Measurements from ENCODE around the gene ATP6AP2. TPM values are rescaled to one million over a fixed set of nuclear protein-coding genes. Genes with fewer than 3 reads are reported as not detected.
"Not testable (repeated sequence)": the region's sequence is repeated elsewhere in the genome, so short reads cannot be mapped to it uniquely, and the experiment has no call there.

The ATP6AP2 gene
- total RNA-seq, 1 donor from 2014 or later, result 70.3 TPM

DNA sequence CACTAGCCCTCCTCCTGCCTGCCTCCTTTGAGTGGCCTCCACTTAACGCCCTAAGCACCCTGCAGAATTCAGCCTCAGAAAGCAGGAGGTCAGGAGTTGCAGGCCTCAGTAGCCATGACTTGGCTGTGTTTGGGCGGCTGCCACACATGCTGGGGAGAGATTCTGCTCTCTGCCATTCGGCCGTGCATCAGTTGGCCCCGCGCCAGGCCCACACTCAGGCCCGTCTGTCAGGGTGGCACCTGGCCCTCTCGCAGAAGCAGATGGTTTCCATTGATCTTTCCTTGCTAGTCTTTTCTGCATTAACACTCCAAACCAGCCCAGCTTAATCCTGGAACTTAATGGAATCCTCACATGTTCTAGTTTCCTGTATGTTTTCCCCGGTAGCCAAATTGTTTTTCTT, 30.7 kb upstream of the ATP6AP2 start:
- Mint-ChIP-seq H3K9me3 (no peaks in the 10 kb centered on the region), H3K4me1 (ENCODE audit: low read depth) (peaks cover 3% of the 10 kb centered on the region), H3K27ac (no peak overlapping the region), H3K27me3 (ENCODE audit: low read depth) (no peaks in the 10 kb centered on the region), H3K4me3 (ENCODE audit: low read depth) (no peak overlapping the region), H3K36me3 (ENCODE audit: low read depth) (no peaks in the 10 kb centered on the region)
- intact Hi-C loops (cut with micrococcal nuclease), result no loop called here
- DNase-seq (ENCODE audit: low spot score), result no peak

DNA sequence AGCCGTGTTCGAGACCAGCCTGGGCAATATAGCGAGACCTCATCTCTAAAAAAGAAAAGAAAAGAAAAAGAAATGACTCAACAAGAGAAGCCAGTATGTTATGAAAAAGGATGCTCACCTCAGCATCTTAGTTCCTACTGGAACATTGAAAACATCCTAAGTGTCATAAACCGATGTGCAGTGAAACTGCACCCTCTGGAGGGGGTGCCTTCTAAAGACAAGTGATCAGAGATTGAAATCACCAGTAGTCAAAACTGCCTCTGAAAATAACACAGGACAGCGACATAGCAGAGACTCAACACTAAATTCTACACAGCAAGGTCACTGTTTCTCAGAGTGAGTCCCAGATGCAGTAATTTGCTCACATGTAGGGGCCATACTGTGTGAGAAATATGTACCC, 28.0 kb upstream of the ATP6AP2 start:
- Mint-ChIP-seq H3K27me3 (ENCODE audit: low read depth) (no peaks in the 10 kb centered on the region), H3K4me1 (ENCODE audit: low read depth) (peaks cover 3% of the 10 kb centered on the region), H3K9me3 (no peaks in the 10 kb centered on the region), H3K4me3 (ENCODE audit: low read depth) (no peak overlapping the region), H3K27ac (no peak overlapping the region), H3K36me3 (ENCODE audit: low read depth) (no peaks in the 10 kb centered on the region)
- intact Hi-C loops (cut with micrococcal nuclease), result no loop called here
- DNase-seq (ENCODE audit: low spot score), result no peak

DNA sequence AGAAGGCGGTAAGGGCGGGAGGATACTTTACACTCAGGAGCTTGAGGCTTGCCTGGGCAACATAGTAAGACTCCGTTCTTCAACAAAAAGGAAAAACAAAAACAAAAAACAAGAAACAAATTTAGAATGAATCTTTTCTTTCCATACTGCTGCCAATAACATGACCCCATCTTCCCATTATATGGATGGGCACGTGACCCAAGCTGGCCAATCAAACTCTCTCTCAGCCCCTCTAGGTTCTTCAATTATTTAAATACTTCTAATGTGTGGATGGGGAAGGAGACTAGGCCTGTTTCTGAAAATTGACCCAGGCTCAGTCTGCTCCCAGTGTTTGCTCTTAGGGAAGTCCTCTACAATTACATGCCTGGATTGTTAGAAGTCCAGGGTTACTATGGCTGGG, 22.2 kb upstream of the ATP6AP2 start:
- H3K36me3 Mint-ChIP-seq (ENCODE audit: low read depth), result no peaks in the 10 kb centered on the region
- DNase-seq (ENCODE audit: low spot score), result no peak
- H3K27me3 Mint-ChIP-seq (ENCODE audit: low read depth), result no peaks in the 10 kb centered on the region
- intact Hi-C loops (cut with micrococcal nuclease), result no loop called here
- H3K9me3 Mint-ChIP-seq, result no peaks in the 10 kb centered on the region
- peaks cover 2% of the 10 kb centered on the region for H3K4me1 Mint-ChIP-seq (ENCODE audit: low read depth)
- H3K27ac Mint-ChIP-seq, result no peak overlapping the region
- H3K4me3 Mint-ChIP-seq (ENCODE audit: low read depth), result no peak overlapping the region

DNA sequence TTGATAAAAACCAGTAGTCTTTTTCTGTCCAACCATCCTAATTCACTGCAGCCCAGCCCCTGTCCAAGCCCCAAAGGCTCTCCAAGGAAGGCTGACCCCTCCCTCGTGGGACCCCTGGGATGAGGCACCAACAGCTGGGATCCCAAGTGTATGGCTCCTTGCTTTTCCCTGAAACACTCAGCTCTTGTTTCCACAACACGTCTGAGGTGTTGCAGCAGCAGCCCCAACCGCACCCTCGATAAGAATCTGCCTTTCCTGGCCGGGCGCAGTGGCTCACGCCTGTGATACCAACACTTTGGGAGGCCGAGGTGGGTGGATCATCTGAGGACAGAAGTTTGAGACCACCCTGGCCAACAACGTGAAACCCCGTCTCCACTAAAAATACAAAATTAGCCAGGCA, 17.0 kb upstream of the ATP6AP2 start:
- Mint-ChIP-seq H3K36me3 (ENCODE audit: low read depth) (no peaks in the 10 kb centered on the region), H3K27ac (no peak overlapping the region), H3K9me3 (no peaks in the 10 kb centered on the region), H3K4me1 (ENCODE audit: low read depth) (peaks cover 2% of the 10 kb centered on the region), H3K27me3 (ENCODE audit: low read depth) (no peaks in the 10 kb centered on the region), H3K4me3 (ENCODE audit: low read depth) (no peak overlapping the region)
- no peak for DNase-seq (ENCODE audit: low spot score)
- intact Hi-C loops (cut with micrococcal nuclease), result no loop called here

DNA sequence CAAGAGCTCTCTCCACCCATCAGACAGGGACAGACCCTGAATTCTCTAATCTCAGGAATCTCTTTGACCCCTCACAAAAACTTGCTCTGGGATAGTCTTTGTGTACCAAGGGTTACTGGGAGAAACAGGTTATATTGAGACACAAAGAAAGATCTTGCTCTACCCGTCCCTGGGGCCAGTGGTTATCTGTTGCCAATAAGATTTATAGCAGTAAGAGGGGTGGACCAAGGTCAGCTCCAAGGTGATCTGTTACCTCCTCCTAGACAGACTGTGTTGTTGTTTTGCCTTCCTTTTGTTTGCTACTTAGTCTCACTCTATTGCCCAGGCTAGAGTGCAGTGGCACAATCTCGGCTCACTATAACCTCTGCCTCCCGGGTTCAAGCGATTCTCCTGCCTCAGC, 16.3 kb upstream of the ATP6AP2 start:
- Mint-ChIP-seq H3K27ac (no peak overlapping the region), H3K27me3 (ENCODE audit: low read depth) (no peaks in the 10 kb centered on the region), H3K9me3 (no peaks in the 10 kb centered on the region), H3K36me3 (ENCODE audit: low read depth) (no peaks in the 10 kb centered on the region), H3K4me1 (ENCODE audit: low read depth) (peaks cover 2% of the 10 kb centered on the region), H3K4me3 (ENCODE audit: low read depth) (no peak overlapping the region)
- intact Hi-C loops (cut with micrococcal nuclease), result no loop called here
- DNase-seq (ENCODE audit: low spot score), result no peak

DNA sequence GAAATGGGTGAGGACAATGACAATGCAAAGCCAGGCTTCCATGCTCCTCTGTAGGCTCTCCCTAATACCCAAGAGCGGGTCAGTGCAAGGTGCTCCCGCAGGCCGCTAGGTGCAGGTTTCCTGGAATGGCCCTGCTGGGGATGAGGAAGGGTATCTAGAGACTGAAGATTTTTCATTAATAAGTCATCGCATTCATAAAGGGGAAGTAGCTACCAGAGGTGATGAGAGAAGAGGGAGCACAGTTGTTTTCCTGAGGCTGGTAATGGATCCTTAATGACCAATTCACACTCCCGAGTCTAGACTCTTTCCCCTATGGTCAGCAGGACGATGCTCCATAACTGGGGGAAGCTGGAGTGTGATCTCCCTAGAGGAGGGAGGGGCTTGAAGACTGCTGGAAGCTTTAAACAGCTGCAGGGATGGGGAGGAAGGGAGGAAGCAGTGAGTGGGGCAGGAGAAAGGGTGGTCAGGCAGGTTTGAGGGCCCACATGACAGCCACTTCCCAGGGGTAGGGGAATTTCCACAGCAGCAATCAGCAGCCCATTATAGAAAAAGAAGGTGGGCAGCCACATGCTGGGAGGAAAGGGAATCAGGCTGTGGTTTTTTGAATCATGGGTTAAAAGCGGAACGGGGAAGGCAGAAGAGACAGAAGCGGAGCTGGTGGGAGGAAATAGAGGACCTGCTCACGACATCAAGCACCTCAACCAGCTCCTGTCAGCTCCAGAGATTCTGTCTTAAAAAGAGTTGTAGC, 10.2 kb upstream of the ATP6AP2 start:
- peaks cover 13% of the 10 kb centered on the region for H3K4me1 Mint-ChIP-seq (ENCODE audit: low read depth)
- H3K27me3 Mint-ChIP-seq (ENCODE audit: low read depth), result no peaks in the 10 kb centered on the region
- no peaks in the 10 kb centered on the region for H3K9me3 Mint-ChIP-seq
- no peaks in the 10 kb centered on the region for H3K36me3 Mint-ChIP-seq (ENCODE audit: low read depth)
- no peak for DNase-seq (ENCODE audit: low spot score)
- peak overlapping the region; percentile 88 for H3K27ac Mint-ChIP-seq
- intact Hi-C loops (cut with micrococcal nuclease), result loop anchor here (5.0 kb wide), 1 partner anchor 362 kb away; no protein-coding TSS in a partner anchor
- H3K4me3 Mint-ChIP-seq (ENCODE audit: low read depth), result peak overlapping the region; percentile 71

DNA sequence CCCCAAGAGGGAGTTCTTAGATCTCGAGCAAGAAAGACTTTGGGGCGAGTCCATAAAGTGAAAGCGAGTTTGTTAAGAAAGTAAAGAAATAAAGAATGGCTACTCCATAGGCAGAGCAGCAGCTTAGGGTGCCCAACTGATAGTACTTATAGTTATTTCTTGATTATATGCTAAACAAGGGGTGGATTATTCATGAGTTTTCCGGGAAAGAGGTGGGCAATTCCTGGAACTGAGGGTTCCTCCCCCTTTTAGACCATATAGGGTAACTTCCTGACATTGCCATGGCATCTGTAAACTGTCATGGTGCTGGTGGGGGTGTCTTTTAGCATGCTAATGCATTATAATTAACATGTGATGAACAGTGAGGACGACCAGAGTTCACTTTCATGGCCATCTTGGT, 9.6 kb upstream of the ATP6AP2 start:
- not testable (repeated sequence) for H3K9me3 Mint-ChIP-seq; H3K36me3 Mint-ChIP-seq (ENCODE audit: low read depth); H3K27me3 Mint-ChIP-seq (ENCODE audit: low read depth)
- intact Hi-C loops (cut with micrococcal nuclease), result loop anchor here (5.0 kb wide), 1 partner anchor 361 kb away; no protein-coding TSS in a partner anchor
- H3K4me1 Mint-ChIP-seq (ENCODE audit: low read depth), result peaks cover 13% of the 10 kb centered on the region
- peak; percentile 25 for DNase-seq (ENCODE audit: low spot score)
- peak overlapping the region; percentile 71 for H3K4me3 Mint-ChIP-seq (ENCODE audit: low read depth)
- peak overlapping the region; percentile 88 for H3K27ac Mint-ChIP-seq

DNA sequence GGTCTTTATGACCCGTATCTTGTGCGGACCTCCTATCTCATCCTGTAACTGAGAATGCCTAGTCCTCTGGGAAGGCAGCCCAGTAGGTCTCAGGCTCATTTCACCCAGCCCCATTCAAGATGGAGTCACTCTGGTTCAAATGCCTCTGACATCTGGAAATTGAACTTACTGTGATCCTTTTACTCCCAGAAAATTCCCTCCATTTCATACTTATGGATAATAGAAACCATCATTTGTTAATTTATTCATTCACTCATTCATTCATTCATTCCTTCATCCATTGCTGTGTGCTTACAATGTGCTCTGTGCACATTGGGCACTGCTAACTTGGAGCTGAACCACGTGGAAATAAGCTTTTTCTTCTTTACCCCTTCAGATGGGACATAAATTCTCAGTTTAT, 9.2 kb upstream of the ATP6AP2 start:
- intact Hi-C loops (cut with micrococcal nuclease), result loop anchor here (5.0 kb wide), 1 partner anchor 361 kb away; no protein-coding TSS in a partner anchor
- H3K4me3 Mint-ChIP-seq (ENCODE audit: low read depth), result no peak overlapping the region

DNA sequence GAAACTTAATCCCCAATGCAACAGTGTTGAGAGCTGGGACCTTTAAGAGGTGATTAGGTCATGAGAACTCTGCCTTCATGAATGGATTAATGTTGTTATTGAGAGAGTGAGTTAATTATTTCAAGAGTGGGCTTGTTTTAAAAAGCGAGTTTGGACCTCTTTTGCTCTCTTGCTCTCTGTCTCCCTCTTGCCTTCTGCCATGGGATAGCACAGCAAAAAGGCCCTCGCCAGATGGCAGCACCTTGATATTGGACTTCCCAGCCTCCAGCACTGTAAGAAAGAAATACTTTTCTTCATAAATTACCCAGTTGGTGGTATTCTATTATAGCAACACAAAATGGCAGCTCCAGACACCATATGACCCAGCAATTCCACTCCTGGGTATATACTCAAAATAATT, 7.0 kb upstream of the ATP6AP2 start:
- intact Hi-C loops (cut with micrococcal nuclease), result loop anchor here (5.0 kb wide), 1 partner anchor 359 kb away; no protein-coding TSS in a partner anchor
- Mint-ChIP-seq H3K9me3 (no peaks in the 10 kb centered on the region), H3K27ac (no peak overlapping the region), H3K27me3 (ENCODE audit: low read depth) (no peaks in the 10 kb centered on the region), H3K4me3 (ENCODE audit: low read depth) (no peak overlapping the region), H3K4me1 (ENCODE audit: low read depth) (peaks cover 13% of the 10 kb centered on the region), H3K36me3 (ENCODE audit: low read depth) (no peaks in the 10 kb centered on the region)
- no peak for DNase-seq (ENCODE audit: low spot score)

More for the DNA sequence above, 9.2 kb upstream of the ATP6AP2 start:
- Mint-ChIP-seq H3K4me1 (ENCODE audit: low read depth) (peaks cover 13% of the 10 kb centered on the region), H3K9me3 (no peaks in the 10 kb centered on the region), H3K27me3 (ENCODE audit: low read depth) (no peaks in the 10 kb centered on the region), H3K36me3 (ENCODE audit: low read depth) (no peaks in the 10 kb centered on the region), H3K27ac (peak overlapping the region; percentile 12)
- DNase-seq (ENCODE audit: low spot score), result no peak

DNA sequence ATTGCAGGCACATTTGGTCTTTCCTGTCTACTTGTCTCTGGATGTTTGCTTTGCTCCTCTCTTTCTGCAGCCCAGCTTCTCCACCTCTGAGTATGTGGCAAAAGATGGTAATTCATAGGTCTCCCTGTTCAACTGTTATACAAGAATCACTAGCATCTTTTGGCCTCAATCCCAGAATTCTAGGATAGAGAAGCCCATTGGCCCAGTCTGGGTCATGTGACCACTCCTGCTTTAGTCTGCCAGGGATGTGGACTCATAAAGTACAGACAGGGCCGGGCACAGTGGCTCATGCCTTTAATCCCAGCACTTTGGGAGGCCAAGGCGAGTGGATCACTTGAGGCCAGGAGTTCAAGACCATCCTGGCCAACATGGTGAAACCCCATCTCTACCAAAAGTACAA, 5.4 kb upstream of the ATP6AP2 start:
- peaks cover 12% of the 10 kb centered on the region for H3K4me1 Mint-ChIP-seq (ENCODE audit: low read depth)
- intact Hi-C loops (cut with micrococcal nuclease); DNase-seq (ENCODE audit: low spot score); H3K9me3 Mint-ChIP-seq; H3K27ac Mint-ChIP-seq; H3K27me3 Mint-ChIP-seq (ENCODE audit: low read depth); H3K4me3 Mint-ChIP-seq (ENCODE audit: low read depth); H3K36me3 Mint-ChIP-seq (ENCODE audit: low read depth): not testable (repeated sequence)

DNA sequence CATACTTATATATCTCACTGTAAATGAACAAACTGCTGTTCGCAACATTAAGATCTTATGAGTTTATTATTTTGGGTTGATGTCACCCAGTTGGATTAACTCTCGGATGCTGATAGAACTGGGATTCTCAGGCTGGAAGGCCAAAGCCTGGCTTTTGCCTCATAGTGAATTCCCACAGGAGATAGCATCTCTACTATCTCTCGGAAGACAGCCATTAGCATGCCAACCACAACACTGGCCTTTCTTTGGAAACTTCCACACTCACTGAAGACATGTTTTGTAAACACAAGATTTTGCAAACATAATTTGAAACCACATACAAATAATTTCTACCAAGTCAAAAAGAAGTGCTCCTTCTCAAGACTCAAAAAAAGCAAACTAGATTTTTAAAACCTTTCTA, 4.5 kb upstream of the ATP6AP2 start:
- H3K27me3 Mint-ChIP-seq (ENCODE audit: low read depth), result no peaks in the 10 kb centered on the region

DNA sequence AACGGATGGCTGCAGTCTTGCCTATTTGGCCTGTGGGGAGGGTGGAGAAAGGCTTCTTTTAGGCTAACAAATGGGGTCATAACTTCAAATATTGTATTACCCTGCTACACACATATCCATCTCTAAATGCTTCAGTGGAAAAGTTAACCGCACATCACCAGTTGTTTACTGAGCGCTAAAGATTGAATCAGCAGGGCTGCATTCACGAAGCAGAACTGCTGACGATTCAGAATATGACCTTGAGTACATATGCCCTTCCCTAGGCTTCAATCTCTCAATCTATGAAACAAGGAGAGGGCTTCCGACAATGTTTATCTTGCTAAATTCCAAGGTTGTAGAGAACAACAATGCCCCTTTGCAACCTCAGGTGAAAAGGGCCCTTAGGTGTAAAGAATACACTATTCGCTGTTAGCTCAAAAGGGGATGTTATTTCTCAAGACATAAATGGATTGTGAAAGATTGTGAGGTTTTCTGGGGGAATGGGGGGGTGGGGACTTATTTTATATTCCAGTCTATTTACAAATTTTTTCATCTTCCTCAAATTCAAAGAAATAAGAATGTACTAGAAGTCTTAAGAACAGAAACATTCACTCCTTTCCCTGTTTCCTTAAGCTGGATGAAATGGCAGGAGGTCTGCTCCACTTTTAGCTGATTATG, 2.6 kb upstream of the ATP6AP2 start:
- no peak for DNase-seq (ENCODE audit: low spot score)
- H3K4me1 Mint-ChIP-seq (ENCODE audit: low read depth), result peaks cover 13% of the 10 kb centered on the region
- H3K4me3 Mint-ChIP-seq (ENCODE audit: low read depth), result no peak overlapping the region
- H3K27me3 Mint-ChIP-seq (ENCODE audit: low read depth), result no peaks in the 10 kb centered on the region
- H3K27ac Mint-ChIP-seq, result no peak overlapping the region
- H3K36me3 Mint-ChIP-seq (ENCODE audit: low read depth), result no peaks in the 10 kb centered on the region
- intact Hi-C loops (cut with micrococcal nuclease), result no loop called here
- no peaks in the 10 kb centered on the region for H3K9me3 Mint-ChIP-seq

More for the DNA sequence above, 4.5 kb upstream of the ATP6AP2 start:
- DNase-seq (ENCODE audit: low spot score), result no peak
- intact Hi-C loops (cut with micrococcal nuclease), result no loop called here
- Mint-ChIP-seq H3K36me3 (ENCODE audit: low read depth) (no peaks in the 10 kb centered on the region), H3K4me3 (ENCODE audit: low read depth) (no peak overlapping the region), H3K4me1 (ENCODE audit: low read depth) (peaks cover 4% of the 10 kb centered on the region), H3K27ac (no peak overlapping the region), H3K9me3 (no peaks in the 10 kb centered on the region)

DNA sequence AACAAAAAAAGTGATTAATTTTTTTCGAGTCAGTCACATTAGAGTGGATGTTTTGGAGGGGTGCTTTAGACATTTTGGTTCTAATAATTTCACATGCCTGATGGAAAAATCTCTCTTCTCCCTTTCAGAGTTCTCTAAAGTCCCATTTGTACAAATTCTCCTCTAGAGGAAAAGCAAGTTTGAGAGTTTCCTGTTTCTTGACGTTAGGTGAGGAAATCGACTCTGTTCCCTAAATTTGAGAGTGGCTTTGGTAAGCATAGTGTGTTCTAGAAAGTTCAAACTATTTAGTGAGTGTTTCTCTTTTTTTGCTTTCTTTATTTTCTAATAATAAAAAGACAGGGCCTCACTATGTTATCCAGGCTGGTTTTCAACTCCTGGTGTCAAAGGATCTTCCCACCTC, 1.6 kb upstream of the ATP6AP2 start:
- no peaks in the 10 kb centered on the region for H3K9me3 Mint-ChIP-seq
- no peak for DNase-seq (ENCODE audit: low spot score)
- intact Hi-C loops (cut with micrococcal nuclease), result no loop called here
- no peaks in the 10 kb centered on the region for H3K27me3 Mint-ChIP-seq (ENCODE audit: low read depth)
- H3K4me3 Mint-ChIP-seq (ENCODE audit: low read depth), result no peak overlapping the region
- peaks cover 18% of the 10 kb centered on the region for H3K4me1 Mint-ChIP-seq (ENCODE audit: low read depth)
- no peaks in the 10 kb centered on the region for H3K36me3 Mint-ChIP-seq (ENCODE audit: low read depth)
- no peak overlapping the region for H3K27ac Mint-ChIP-seq
